Measurements from ENCODE around the gene MGRN1. TPM values are rescaled to one million over a fixed set of nuclear protein-coding genes. Genes with fewer than 3 reads are reported as not detected.
"Not testable (repeated sequence)": the region's sequence is repeated elsewhere in the genome, so short reads cannot be mapped to it uniquely, and the experiment has no call there.

MGRN1 gene
- total RNA-seq, 4 donors from 2014 or later = 40.3 to 75.6 (median 48.5) TPM

DNA sequence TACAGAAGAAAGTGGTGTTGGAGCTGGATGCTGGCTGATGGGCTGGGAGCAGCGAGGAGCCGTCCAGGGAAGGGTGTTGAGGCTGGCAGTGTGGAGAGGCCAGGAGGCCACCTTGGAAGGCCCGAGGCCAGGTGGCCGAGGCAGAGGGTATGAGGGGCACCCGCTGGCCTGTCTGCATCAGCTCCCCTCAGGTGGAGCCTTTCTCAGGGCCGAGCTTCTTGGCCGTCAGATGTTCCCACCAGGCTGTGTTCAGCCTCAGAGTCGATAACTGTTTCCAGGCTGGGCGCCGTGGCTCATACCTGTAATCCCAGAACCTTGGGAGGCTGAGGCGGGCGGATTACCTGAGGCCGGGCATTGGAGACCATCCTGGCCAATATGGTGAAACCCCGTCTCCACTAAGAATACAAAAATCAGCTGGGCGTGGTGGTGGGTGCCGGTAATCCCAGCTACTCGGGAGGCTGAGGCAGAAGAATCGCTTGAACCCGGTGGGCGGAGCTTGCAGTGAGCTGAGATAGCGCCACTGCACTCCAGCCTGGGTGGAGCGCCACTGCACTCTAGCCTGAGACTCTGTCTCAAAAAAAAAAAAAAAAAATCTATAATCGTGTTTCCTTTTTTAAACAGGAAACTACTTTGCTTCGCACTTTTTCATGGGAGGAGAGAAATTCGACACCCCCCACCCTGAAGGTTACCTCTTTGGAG is 25.3 kb downstream of the MGRN1 start:
- TF ChIP-seq CTCF (IDR thresholded peaks at IDR 0.05) (no peak), POLR2AphosphoS5 (IDR thresholded peaks at IDR 0.05) (no peak), POLR2A (IDR thresholded peaks at IDR 0.05; ENCODE audit: low read depth) (no peak), EP300 (IDR thresholded peaks at IDR 0.05) (no peak)
- Histone ChIP-seq H3K36me3 (peaks cover 25 to 78% (median 56%) of the 10 kb centered on the region in 4 donors), H3K4me3 (no peak overlapping the region), H3K27ac (replicated peaks in 1 of 4) (no peak overlapping the region), H3K4me1 (peaks cover 0 to 12% (median 4%) of the 10 kb centered on the region in 4 donors), H3K9me3 (no peaks in the 10 kb centered on the region), H3K27me3 (no peaks in the 10 kb centered on the region)
- no peak for DNase-seq (ENCODE audit: extremely low spot score)
- WGBS = 94% methylated on average over 16 of the region's 25 CpGs
- intact Hi-C loops (cut with DNase I) = no loop called here

GRCh38 chr16:4650443-4651074 is 25.9 kb downstream of the MGRN1 start:
- Histone ChIP-seq H3K36me3 (peaks cover 28 to 78% (median 63%) of the 10 kb centered on the region in 4 donors), H3K4me1 (peaks cover 0 to 12% (median 4%) of the 10 kb centered on the region in 4 donors)
- H3K27ac ChIP-seq (replicated peaks in 1 of 4); H3K27me3 ChIP-seq; H3K4me3 ChIP-seq; intact Hi-C loops (cut with DNase I); H3K9me3 ChIP-seq; DNase-seq (ENCODE audit: extremely low spot score): not testable (repeated sequence)
- peak; percentile 46 to 77 (median 53) for TF ChIP-seq CTCF (IDR thresholded peaks at IDR 0.05)
- WGBS = 86% methylated on average over 13 of the region's 15 CpGs

GRCh38 chr16:4651827-4652226 is 27.2 kb downstream of the MGRN1 start:
- H3K27ac ChIP-seq (replicated peaks in 1 of 4) = no peak overlapping the region
- H3K36me3 ChIP-seq = peaks cover 28 to 78% (median 75%) of the 10 kb centered on the region in 4 donors
- H3K4me3 ChIP-seq = no peak overlapping the region
- intact Hi-C loops (cut with DNase I) = no loop called here
- H3K9me3 ChIP-seq = no peaks in the 10 kb centered on the region
- no peaks in the 10 kb centered on the region for H3K27me3 ChIP-seq
- TF ChIP-seq POLR2A (IDR thresholded peaks at IDR 0.05; ENCODE audit: low read depth) (no peak), EP300 (IDR thresholded peaks at IDR 0.05) (no peak), POLR2AphosphoS5 (IDR thresholded peaks at IDR 0.05) (no peak), CTCF (IDR thresholded peaks at IDR 0.05) (no peak)
- 93% methylated on average over 13 of the region's 13 CpGs for WGBS
- no peak for DNase-seq (ENCODE audit: extremely low spot score)
- H3K4me1 ChIP-seq = peaks cover 0 to 8% (median 4%) of the 10 kb centered on the region in 4 donors

DNA sequence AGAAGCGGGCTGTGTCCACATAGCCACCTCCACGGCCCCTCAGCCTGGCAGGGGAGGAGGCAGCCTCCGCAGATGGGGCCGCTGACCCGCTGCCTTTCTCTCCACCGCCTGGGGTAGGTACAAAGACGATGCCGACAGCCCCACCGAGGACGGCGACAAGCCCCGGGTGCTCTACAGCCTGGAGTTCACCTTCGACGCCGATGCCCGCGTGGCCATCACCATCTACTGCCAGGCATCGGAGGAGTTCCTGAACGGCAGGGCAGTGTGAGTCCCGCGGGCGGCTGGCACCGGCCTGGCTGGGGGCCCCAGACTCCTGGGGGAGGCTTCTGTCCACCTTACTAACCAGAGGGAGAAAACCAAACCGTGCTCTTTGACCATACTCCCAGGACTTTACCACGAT is 27.9 kb downstream of the MGRN1 start:
- H3K36me3 ChIP-seq = peaks cover 35 to 83% (median 76%) of the 10 kb centered on the region in 4 donors
- 95% methylated on average over 22 of the region's 25 CpGs for WGBS
- H3K4me3 ChIP-seq = no peak overlapping the region
- no peaks in the 10 kb centered on the region for H3K9me3 ChIP-seq
- no peak overlapping the region for H3K27ac ChIP-seq (replicated peaks in 1 of 4)
- H3K27me3 ChIP-seq = no peaks in the 10 kb centered on the region
- no peak for DNase-seq (ENCODE audit: extremely low spot score)
- intact Hi-C loops (cut with DNase I) = no loop called here
- H3K4me1 ChIP-seq = peaks cover 0 to 8% (median under 1%) of the 10 kb centered on the region in 4 donors
- TF ChIP-seq POLR2A (IDR thresholded peaks at IDR 0.05; ENCODE audit: low read depth) (no peak), CTCF (IDR thresholded peaks at IDR 0.05) (no peak), POLR2AphosphoS5 (IDR thresholded peaks at IDR 0.05) (no peak), EP300 (IDR thresholded peaks at IDR 0.05) (no peak)

Data from esophagus muscularis mucosa (tissue), 4 donors.